Measurements from ENCODE around the gene WNT3. TPM values are rescaled to one million over a fixed set of nuclear protein-coding genes. Genes with fewer than 3 reads are reported as not detected.

The WNT3 gene
- total and polyA plus RNA-seq, 2 donors (not counting 3 experiments of a cell fraction or from before 2014, with no cell fraction given), result 1.4 to 2.1 TPM

DNA sequence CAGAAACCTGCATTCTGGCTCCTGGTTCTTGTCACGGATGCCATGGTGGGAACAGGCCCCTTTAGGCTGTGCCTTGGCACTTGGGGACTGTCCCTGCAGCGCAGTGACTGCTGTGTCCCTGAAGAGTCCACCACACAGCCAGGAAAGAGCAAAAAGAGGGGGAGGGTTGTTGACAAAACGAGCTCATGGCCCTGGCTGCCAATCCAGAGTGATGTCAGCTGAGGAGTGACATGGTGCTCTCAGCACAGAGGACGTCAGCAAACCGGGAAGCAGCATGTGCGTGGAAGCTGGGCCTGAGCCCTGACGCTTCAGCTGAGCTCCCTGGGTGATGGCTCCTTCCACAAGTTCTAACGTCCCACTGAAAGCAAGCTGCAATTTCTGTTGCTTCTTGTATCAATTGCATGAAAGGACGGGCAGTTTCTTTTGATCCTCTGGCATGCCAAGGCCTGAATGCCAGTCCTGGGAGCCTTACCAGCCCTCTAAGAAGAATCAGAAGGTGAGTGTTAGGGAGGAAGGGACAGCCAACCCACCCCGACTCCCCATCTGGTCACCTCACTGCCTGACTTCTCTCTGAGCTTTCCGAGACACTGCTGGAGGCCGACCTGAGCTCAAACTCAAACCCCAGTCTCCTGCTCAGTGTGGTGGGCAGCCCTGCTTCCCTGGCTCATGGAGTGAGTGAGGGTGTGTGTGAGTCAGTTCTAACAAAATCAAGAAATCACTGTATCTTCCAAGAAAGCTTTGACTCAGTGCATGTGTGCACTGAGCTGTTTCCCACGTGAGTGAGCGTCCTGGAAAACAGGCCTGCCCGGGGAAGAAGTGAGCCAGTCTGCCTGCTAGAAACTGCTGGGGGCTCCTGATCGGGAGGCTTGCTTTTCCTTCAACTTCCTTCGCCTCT lies 14.7 kb upstream of the WNT3 start:
- ChIA-PET CTCF (interaction anchor here (0.8 to 3.8 kb wide), 5 partner anchors 9 to 73 kb away, joined by 3 to 34 read pairs (median 4); no protein-coding TSS in a partner anchor), POLR2A (no interaction called here)
- FAIRE-seq (no peak), DNase-seq (ENCODE audit: low read depth, low spot score) (no peak)
- Histone ChIP-seq H3K79me2 (ENCODE audit: control insufficient read depth, insufficient read depth, low read length) (no peaks in the 10 kb centered on the region), H3K4me3 (replicated peaks in 1 of 3; ENCODE audit: insufficient read depth in 1 of 3, low read depth in 1 of 3, low read length in 3 of 3) (no peak overlapping the region), H2AFZ (ENCODE audit: low read depth, low read length) (no peak overlapping the region), H3K9ac (replicated peaks; ENCODE audit: extremely low read depth, insufficient read depth, low read length) (no peak overlapping the region), H3K4me2 (ENCODE audit: insufficient read depth, low read length) (no peak overlapping the region), H3K27ac (ENCODE audit: insufficient read depth, low read depth, low read length) (no peak overlapping the region), H3K9me3 (replicated peaks; ENCODE audit: control insufficient read depth, insufficient read depth, low read length) (no peaks in the 10 kb centered on the region), H3K9me1 (replicated peaks; ENCODE audit: control insufficient read depth, extremely low read depth, insufficient read depth, low read length) (no peaks in the 10 kb centered on the region), H3K27me3 (ENCODE audit: control insufficient read depth in 2 of 2, insufficient read depth in 2 of 2, low read length in 2 of 2) (peaks cover 3 to 4% of the 10 kb centered on the region in 2 experiments), H3K4me1 (ENCODE audit: control insufficient read depth, extremely low read depth, insufficient read depth, low read length) (no peaks in the 10 kb centered on the region), H4K20me1 (replicated peaks; ENCODE audit: control insufficient read depth, extremely low read depth, insufficient read depth, low read length) (no peaks in the 10 kb centered on the region), H3K36me3 (ENCODE audit: control insufficient read depth in 2 of 2, extremely low read depth in 1 of 2, insufficient read depth in 2 of 2, low read length in 2 of 2) (no peaks in the 10 kb centered on the region)
- dilution Hi-C loops (cut with MboI; ENCODE audit: extremely low pct_ligation_motif_present, low sequenced_read_pairs), result no loop called here
- intact Hi-C loops (cut with micrococcal nuclease), result loop anchor here (10.0 kb wide), 1 partner anchor 48 kb away; no protein-coding TSS in a partner anchor
- TF ChIP-seq, protein P1, sequence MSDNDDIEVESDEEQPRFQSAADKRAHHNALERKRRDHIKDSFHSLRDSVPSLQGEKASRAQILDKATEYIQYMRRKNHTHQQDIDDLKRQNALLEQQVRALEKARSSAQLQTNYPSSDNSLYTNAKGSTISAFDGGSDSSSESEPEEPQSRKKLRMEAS (IDR thresholded peaks at IDR 0.05; ENCODE audit: insufficient read depth, insufficient read length), result no peak
- TF ChIP-seq GATA2 (IDR thresholded peaks at IDR 0.05; ENCODE audit: insufficient read depth, insufficient read length, low read depth, low read length) (no peak), POLR2A (IDR thresholded peaks at IDR 0.05; ENCODE audit: low read depth, low read length) (no peak), JUN (IDR thresholded peaks at IDR 0.05; ENCODE audit: borderline replicate concordance, insufficient read depth, insufficient read length, low read depth) (no peak), FOS (IDR thresholded peaks at IDR 0.05; ENCODE audit: borderline replicate concordance, insufficient read depth, low read length) (no peak)
- TF ChIP-seq, protein P2, sequence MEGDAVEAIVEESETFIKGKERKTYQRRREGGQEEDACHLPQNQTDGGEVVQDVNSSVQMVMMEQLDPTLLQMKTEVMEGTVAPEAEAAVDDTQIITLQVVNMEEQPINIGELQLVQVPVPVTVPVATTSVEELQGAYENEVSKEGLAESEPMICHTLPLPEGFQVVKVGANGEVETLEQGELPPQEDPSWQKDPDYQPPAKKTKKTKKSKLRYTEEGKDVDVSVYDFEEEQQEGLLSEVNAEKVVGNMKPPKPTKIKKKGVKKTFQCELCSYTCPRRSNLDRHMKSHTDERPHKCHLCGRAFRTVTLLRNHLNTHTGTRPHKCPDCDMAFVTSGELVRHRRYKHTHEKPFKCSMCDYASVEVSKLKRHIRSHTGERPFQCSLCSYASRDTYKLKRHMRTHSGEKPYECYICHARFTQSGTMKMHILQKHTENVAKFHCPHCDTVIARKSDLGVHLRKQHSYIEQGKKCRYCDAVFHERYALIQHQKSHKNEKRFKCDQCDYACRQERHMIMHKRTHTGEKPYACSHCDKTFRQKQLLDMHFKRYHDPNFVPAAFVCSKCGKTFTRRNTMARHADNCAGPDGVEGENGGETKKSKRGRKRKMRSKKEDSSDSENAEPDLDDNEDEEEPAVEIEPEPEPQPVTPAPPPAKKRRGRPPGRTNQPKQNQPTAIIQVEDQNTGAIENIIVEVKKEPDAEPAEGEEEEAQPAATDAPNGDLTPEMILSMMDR (IDR thresholded peaks at IDR 0.05; ENCODE audit: extremely low read depth in 1 of 2, insufficient read depth in 1 of 2, low read depth in 1 of 2, low read length in 2 of 2), result no peak
- no TSS peak for BruUV-seq (replicated peaks)

Data from endothelial cell of umbilical vein (primary cell).